GM12878 (cell line): ENCODE results near the gene SORCS2. TPM values are rescaled to one million over a fixed set of nuclear protein-coding genes. Genes with fewer than 3 reads are reported as not detected.

Experiments
- ATAC-seq: fragments of 200-7000 bp; cut with Tn5 transposase; 3 replicates; pipeline ENCODE4 v1.9.1; 2020; ENCODE audit warnings: mild to moderate bottlenecking, moderate library complexity
- BruUV-seq: library from RNA; stranded (reverse); fragments of 400-500 nt; replicated peaks from 2 replicates; lab custom pipeline; 2021; lab: Mats Ljungman, UMichigan
- CTCF ChIA-PET: fragments of 300-600 bp; sonication (Branson Sonifier 250); formaldehyde crosslinking; extraction: SDS; loops from one replicate; lab custom pipeline; 2021; ENCODE audit warnings: inconsistent platforms; lab: Yijun Ruan, JAX
- POLR2A ChIA-PET: fragments of 350-600 bp; formaldehyde crosslinking; extraction: SDS; loops from one replicate; lab custom pipeline; 2021; ENCODE audit warnings: inconsistent platforms; lab: Charles Lee
- RAD21 ChIA-PET: fragments of 300-600 bp; sonication (Branson Sonifier 250); formaldehyde crosslinking; loops from one replicate; lab custom pipeline; 2023; ENCODE audit warnings: antibody characterized with exemption; ENCODE audit not compliant: unreplicated experiment; lab: Charles Lee
- SMC1A ChIA-PET: fragments of 300-600 bp; sonication (Branson Sonifier 250); formaldehyde crosslinking; loops from one replicate; lab custom pipeline; 2023; ENCODE audit not compliant: unreplicated experiment, uncharacterized antibody; lab: Charles Lee
- DNase-seq: peaks from one replicate; pipeline ENCODE4 v3.0.0-alpha.2; 2011; ENCODE audit warnings: low read depth, low spot score
- FAIRE-seq: peaks from 3 replicates; lab custom pipeline; 2011; peaks lifted over from hg19 to GRCh38; lab: Jason Lieb, UNC
- H2AFZ ChIP-seq: 2 replicates; pipeline ENCODE4 v1.6.0; 2011; ENCODE audit warnings: low read depth, low read length, control low read depth; ENCODE audit not compliant: control insufficient read depth
- H3K27ac ChIP-seq: 2 replicates; pipeline ENCODE4 v1.5.1; 2011; ENCODE audit warnings: control low read depth; ENCODE audit not compliant: control insufficient read depth, insufficient read depth
- H3K27me3 ChIP-seq, 2 experiments: replicated peaks in 1 of 2; 2 replicates each; pipeline versions ENCODE4 v1.6.0 to v1.6.1; 2011; ENCODE audit warnings: low read length in 1 of 2; ENCODE audit not compliant: control insufficient read depth in 2 of 2, insufficient read depth in 2 of 2
- H3K36me3 ChIP-seq, 2 experiments: 2 replicates each; pipeline ENCODE4 v1.5.1; 2011; ENCODE audit warnings: low read length in 1 of 2; ENCODE audit not compliant: control insufficient read depth in 2 of 2, insufficient read depth in 2 of 2
- H3K4me1 ChIP-seq: 2 replicates; pipeline ENCODE4 v1.6.1; 2011; ENCODE audit warnings: mild to moderate bottlenecking, low read length, moderate library complexity, mixed read lengths; ENCODE audit not compliant: control insufficient read depth, insufficient read depth
- H3K4me2 ChIP-seq: 2 replicates; pipeline ENCODE4 v1.6.0; 2011; ENCODE audit warnings: control low read depth; ENCODE audit not compliant: control insufficient read depth, insufficient read depth
- H3K4me3 ChIP-seq: fragments of 200-600 bp; sonication (generic); 2 replicates; pipeline ENCODE4 v1.5.1; 2016
- H3K79me2 ChIP-seq: 2 replicates; pipeline ENCODE4 v1.6.0; 2011; ENCODE audit warnings: low read length; ENCODE audit not compliant: control insufficient read depth, insufficient read depth
- H3K9ac ChIP-seq: 2 replicates; pipeline ENCODE4 v1.8.0; 2011; ENCODE audit warnings: low read length, control low read depth, mixed read lengths; ENCODE audit not compliant: control insufficient read depth, insufficient read depth
- H3K9me3 ChIP-seq: replicated peaks from 3 replicates; pipeline ENCODE4 v1.5.1; 2011; ENCODE audit warnings: mild to moderate bottlenecking, low read length; ENCODE audit not compliant: control insufficient read depth, insufficient read depth
- H4K20me1 ChIP-seq: 2 replicates; pipeline ENCODE4 v1.6.0; 2011; ENCODE audit not compliant: control insufficient read depth, insufficient read depth
- BHLHE40 ChIP-seq, 2 experiments: fragments of 450-650 bp in 1 of 2; IDR thresholded peaks; 2 replicates each; pipeline ENCODE4 v1.6.1; 2011 to 2017; ENCODE audit warnings: low read depth in 2 of 2, borderline replicate concordance in 1 of 2, improper control_type of control experiment in 1 of 2, low read length in 1 of 2, mild to moderate bottlenecking in 1 of 2
- CBFB ChIP-seq: IDR thresholded peaks from 2 replicates; pipeline ENCODE4 v1.6.1; 2016; ENCODE audit warnings: antibody characterized with exemption, low read depth
- CBX3 ChIP-seq: fragments of 200-600 bp; sonication (generic); IDR thresholded peaks from 2 replicates; pipeline ENCODE4 v1.6.1; 2016; ENCODE audit warnings: low read depth, borderline replicate concordance
- CREB1 ChIP-seq: IDR thresholded peaks from 2 replicates; pipeline ENCODE4 v1.6.1; 2012; ENCODE audit warnings: low read depth, mild to moderate bottlenecking, inconsistent platforms
- NFYB ChIP-seq: IDR thresholded peaks from 2 replicates; pipeline ENCODE4 v1.6.1; 2011; ENCODE audit warnings: low read depth, mild to moderate bottlenecking, low read length, improper control_type of control experiment, moderate library complexity; ENCODE audit not compliant: insufficient read depth
- PML ChIP-seq: IDR thresholded peaks from 2 replicates; pipeline ENCODE4 v1.6.1; 2012; ENCODE audit warnings: low read length, inconsistent platforms
- RUNX3 ChIP-seq: IDR thresholded peaks from 2 replicates; pipeline ENCODE4 v1.6.1; 2012; ENCODE audit warnings: low read length, inconsistent platforms
- SMAD5 ChIP-seq: IDR thresholded peaks from 2 replicates; pipeline ENCODE4 v1.6.1; 2016; ENCODE audit warnings: antibody characterized with exemption, low read depth
- ZNF217 ChIP-seq: fragments of 450-650 bp; IDR thresholded peaks from 2 replicates; pipeline ENCODE4 v1.6.1; 2017; ENCODE audit warnings: antibody characterized with exemption, mild to moderate bottlenecking
- WGBS: methylation state at CpG from one replicate; pipeline ENCODE4 v1.1.6; 2016; ENCODE audit warnings: low lambda C conversion rate; ENCODE audit not compliant: insufficient replicate concordance, insufficient coverage; ENCODE audit errors: missing lambda C conversion rate; 5-methylcytosine and 5-hydroxymethylcytosine counted together
- in situ Hi-C: fragments of 300-500 bp; cut with MboI; formaldehyde crosslinking; loops from 9 replicates; pipeline ENCODE4 v1.14.3; 2018; ENCODE audit warnings: mixed read lengths
- intact Hi-C: fragments of 100-400 bp; cut with micrococcal nuclease; formaldehyde crosslinking; loops from one replicate; pipeline ENCODE4 v1.14.2; 2022; ENCODE audit not compliant: unreplicated experiment
- polyA plus RNA-seq, 11 experiments: library from polyadenylated mRNA; depleted of rRNA in 4 of 11; unstranded in 6 of 11; stranded (reverse) in 5 of 11; fragments of >200 nt; fragmentation: Nextera tagmentation in 4 of 11; fragmentation: Illumina TruSeq in 1 of 11; extraction: Ambion mirVana in 4 of 11; extraction: Trizol in 1 of 11; gene quantifications; 1 replicate in 1 of 11; 2 replicates in 10 of 11; pipeline versions ENCODE4 v1.2.1 to v1.2.3, GENCODE V29; 2011 to 2016; ENCODE audit warnings: inconsistent platforms in 2 of 11, missing spikeins in 2 of 11, low read depth in 1 of 11
- total RNA-seq, 4 experiments: library from RNA; depleted of rRNA in 3 of 4; stranded (reverse); fragments of >200 nt in 3 of 4; fragmentation: Illumina TruSeq in 1 of 4; extraction: Trizol in 1 of 4; gene quantifications; 2 replicates each; pipeline versions ENCODE4 v1.2.1 to v1.2.3, GENCODE V29; 2013 to 2021
- TF ChIP-seq, protein P1 (sequence below): fragments of 450-650 bp; IDR thresholded peaks from 2 replicates; pipeline ENCODE4 v1.6.1; 2016; ENCODE audit warnings: mild to moderate bottlenecking, moderate library complexity, borderline replicate concordance
- TF ChIP-seq, protein P2 (sequence below), 3 experiments: IDR thresholded peaks in 2 of 3; conservative IDR thresholded peaks in 1 of 3; 2 replicates each; pipeline ENCODE4 v1.5.1; 2011; ENCODE audit warnings: low read depth in 3 of 3, low read length in 3 of 3, mild to moderate bottlenecking in 3 of 3, control low read depth in 2 of 3, moderate library complexity in 2 of 3, inconsistent platforms in 1 of 3, mixed read lengths in 1 of 3; ENCODE audit not compliant: control insufficient read depth in 2 of 3, insufficient read depth in 1 of 3; ENCODE audit errors: extremely low read depth in 1 of 3
- TF ChIP-seq, protein P3 (sequence below): fragments of 450-650 bp; conservative IDR thresholded peaks from 2 replicates; pipeline ENCODE4 v1.6.1; 2017; ENCODE audit warnings: mild to moderate bottlenecking, moderate library complexity
- TF ChIP-seq, protein P4 (sequence below): fragments of 450-650 bp; formaldehyde crosslinking; IDR thresholded peaks from 2 replicates; pipeline ENCODE4 v1.4.0; 2022; ENCODE audit warnings: mild to moderate bottlenecking, moderate library complexity

Gene SORCS2
- total and polyA plus RNA-seq, 10 of the 15 experiments (the other 5 are each of a cell fraction or from before 2014, with no cell fraction given), result 0.01 to 0.15 (median 0.05) TPM; not detected in 5

DNA sequence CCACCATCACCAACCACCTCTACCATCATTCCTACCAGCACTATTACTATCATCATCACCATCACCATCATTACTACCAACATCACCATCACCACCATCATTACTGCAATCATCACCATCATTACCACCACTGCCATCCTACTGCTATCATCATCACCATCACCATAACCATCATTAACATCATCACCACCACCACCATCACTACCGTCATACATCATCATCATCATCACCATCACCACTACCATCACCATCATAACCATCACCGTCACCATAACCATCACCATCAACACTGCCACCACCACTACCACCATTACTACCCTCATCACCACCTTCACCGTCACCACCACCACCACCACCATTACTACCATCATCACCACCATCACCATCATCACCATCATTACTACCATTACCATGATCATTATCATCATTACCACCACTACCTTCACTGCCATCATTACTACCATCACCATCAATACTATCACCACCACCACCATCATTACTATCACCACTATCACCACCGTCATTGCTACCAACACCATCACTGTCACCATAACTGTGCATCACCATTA is 170.6 kb downstream of the SORCS2 start:
- 68% methylated on average over 4 of the region's 4 CpGs for WGBS

More for the DNA sequence above, 170.6 kb downstream of the SORCS2 start:
- SMC1A ChIA-PET, result no interaction called here
- CTCF ChIA-PET, result no interaction called here
- intact Hi-C loops (no loop called here), in situ Hi-C loops (no loop called here)
- no TSS peak for BruUV-seq
- ATAC-seq, result no peak
- TF ChIP-seq RUNX3, result no peak
- TF ChIP-seq, protein P1, sequence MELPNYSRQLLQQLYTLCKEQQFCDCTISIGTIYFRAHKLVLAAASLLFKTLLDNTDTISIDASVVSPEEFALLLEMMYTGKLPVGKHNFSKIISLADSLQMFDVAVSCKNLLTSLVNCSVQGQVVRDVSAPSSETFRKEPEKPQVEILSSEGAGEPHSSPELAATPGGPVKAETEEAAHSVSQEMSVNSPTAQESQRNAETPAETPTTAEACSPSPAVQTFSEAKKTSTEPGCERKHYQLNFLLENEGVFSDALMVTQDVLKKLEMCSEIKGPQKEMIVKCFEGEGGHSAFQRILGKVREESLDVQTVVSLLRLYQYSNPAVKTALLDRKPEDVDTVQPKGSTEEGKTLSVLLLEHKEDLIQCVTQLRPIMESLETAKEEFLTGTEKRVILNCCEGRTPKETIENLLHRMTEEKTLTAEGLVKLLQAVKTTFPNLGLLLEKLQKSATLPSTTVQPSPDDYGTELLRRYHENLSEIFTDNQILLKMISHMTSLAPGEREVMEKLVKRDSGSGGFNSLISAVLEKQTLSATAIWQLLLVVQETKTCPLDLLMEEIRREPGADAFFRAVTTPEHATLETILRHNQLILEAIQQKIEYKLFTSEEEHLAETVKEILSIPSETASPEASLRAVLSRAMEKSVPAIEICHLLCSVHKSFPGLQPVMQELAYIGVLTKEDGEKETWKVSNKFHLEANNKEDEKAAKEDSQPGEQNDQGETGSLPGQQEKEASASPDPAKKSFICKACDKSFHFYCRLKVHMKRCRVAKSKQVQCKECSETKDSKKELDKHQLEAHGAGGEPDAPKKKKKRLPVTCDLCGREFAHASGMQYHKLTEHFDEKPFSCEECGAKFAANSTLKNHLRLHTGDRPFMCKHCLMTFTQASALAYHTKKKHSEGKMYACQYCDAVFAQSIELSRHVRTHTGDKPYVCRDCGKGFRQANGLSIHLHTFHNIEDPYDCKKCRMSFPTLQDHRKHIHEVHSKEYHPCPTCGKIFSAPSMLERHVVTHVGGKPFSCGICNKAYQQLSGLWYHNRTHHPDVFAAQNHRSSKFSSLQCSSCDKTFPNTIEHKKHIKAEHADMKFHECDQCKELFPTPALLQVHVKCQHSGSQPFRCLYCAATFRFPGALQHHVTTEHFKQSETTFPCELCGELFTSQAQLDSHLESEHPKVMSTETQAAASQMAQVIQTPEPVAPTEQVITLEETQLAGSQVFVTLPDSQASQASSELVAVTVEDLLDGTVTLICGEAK, result no peak
- no peak for TF ChIP-seq PML
- no peak for TF ChIP-seq SMAD5
- no peak for TF ChIP-seq BHLHE40 (IDR thresholded peaks at IDR 0.05; ENCODE audit: borderline replicate concordance in 1 of 2, low read depth in 2 of 2, low read length in 1 of 2)
- TF ChIP-seq ZNF217, result no peak
- TF ChIP-seq, protein P2, sequence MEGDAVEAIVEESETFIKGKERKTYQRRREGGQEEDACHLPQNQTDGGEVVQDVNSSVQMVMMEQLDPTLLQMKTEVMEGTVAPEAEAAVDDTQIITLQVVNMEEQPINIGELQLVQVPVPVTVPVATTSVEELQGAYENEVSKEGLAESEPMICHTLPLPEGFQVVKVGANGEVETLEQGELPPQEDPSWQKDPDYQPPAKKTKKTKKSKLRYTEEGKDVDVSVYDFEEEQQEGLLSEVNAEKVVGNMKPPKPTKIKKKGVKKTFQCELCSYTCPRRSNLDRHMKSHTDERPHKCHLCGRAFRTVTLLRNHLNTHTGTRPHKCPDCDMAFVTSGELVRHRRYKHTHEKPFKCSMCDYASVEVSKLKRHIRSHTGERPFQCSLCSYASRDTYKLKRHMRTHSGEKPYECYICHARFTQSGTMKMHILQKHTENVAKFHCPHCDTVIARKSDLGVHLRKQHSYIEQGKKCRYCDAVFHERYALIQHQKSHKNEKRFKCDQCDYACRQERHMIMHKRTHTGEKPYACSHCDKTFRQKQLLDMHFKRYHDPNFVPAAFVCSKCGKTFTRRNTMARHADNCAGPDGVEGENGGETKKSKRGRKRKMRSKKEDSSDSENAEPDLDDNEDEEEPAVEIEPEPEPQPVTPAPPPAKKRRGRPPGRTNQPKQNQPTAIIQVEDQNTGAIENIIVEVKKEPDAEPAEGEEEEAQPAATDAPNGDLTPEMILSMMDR (IDR thresholded peaks at IDR 0.05 in 2 of 3, conservative IDR thresholded peaks at IDR 0.05 in 1 of 3; ENCODE audit: control insufficient read depth in 2 of 3, extremely low read depth in 1 of 3, insufficient read depth in 1 of 3, low read depth in 3 of 3, low read length in 3 of 3), result no peak
- TF ChIP-seq, protein P3, sequence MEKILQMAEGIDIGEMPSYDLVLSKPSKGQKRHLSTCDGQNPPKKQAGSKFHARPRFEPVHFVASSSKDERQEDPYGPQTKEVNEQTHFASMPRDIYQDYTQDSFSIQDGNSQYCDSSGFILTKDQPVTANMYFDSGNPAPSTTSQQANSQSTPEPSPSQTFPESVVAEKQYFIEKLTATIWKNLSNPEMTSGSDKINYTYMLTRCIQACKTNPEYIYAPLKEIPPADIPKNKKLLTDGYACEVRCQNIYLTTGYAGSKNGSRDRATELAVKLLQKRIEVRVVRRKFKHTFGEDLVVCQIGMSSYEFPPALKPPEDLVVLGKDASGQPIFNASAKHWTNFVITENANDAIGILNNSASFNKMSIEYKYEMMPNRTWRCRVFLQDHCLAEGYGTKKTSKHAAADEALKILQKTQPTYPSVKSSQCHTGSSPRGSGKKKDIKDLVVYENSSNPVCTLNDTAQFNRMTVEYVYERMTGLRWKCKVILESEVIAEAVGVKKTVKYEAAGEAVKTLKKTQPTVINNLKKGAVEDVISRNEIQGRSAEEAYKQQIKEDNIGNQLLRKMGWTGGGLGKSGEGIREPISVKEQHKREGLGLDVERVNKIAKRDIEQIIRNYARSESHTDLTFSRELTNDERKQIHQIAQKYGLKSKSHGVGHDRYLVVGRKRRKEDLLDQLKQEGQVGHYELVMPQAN, result no peak
- TF ChIP-seq CBX3, result no peak
- TF ChIP-seq NFYB, result no peak
- no peak for TF ChIP-seq CBFB
- no peak for TF ChIP-seq CREB1
- TF ChIP-seq, protein P4, sequence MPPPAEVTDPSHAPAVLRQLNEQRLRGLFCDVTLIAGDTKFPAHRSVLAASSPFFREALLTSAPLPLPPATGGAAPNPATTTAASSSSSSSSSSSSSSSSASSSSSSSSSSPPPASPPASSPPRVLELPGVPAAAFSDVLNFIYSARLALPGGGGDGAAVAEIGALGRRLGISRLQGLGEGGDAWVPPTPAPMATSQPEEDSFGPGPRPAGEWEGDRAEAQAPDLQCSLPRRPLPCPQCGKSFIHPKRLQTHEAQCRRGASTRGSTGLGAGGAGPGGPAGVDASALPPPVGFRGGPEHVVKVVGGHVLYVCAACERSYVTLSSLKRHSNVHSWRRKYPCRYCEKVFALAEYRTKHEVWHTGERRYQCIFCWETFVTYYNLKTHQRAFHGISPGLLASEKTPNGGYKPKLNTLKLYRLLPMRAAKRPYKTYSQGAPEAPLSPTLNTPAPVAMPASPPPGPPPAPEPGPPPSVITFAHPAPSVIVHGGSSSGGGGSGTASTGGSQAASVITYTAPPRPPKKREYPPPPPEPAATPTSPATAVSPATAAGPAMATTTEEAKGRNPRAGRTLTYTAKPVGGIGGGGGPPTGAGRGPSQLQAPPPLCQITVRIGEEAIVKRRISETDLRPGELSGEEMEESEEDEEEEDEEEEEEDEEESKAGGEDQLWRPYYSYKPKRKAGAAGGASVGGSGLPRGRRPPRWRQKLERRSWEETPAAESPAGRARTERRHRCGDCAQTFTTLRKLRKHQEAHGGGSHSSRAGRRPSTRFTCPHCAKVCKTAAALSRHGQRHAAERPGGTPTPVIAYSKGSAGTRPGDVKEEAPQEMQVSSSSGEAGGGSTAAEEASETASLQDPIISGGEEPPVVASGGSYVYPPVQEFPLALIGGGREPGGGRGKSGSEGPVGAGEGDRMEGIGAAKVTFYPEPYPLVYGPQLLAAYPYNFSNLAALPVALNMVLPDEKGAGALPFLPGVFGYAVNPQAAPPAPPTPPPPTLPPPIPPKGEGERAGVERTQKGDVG (CRISPR knock-in tag), result no peak
- H3K36me3 ChIP-seq, result no peaks in the 10 kb centered on the region
- H3K27me3 ChIP-seq, result no peaks in the 10 kb centered on the region
- RAD21 ChIA-PET, result no interaction called here
- H4K20me1 ChIP-seq, result no peaks in the 10 kb centered on the region
- H3K4me3 ChIP-seq, result no peak overlapping the region
- no peaks in the 10 kb centered on the region for H3K79me2 ChIP-seq
- no peak overlapping the region for H3K4me2 ChIP-seq
- H3K9ac ChIP-seq, result no peak overlapping the region
- POLR2A ChIA-PET, result no interaction called here
- no peaks in the 10 kb centered on the region for H3K9me3 ChIP-seq
- no peak overlapping the region for H2AFZ ChIP-seq
- no peak overlapping the region for H3K27ac ChIP-seq
- H3K4me1 ChIP-seq, result no peaks in the 10 kb centered on the region
- FAIRE-seq, result no peak
- DNase-seq, result no peak
